Breast epithelium (tissue), 3 donors: ENCODE data around the gene KCNIP1.

Experiments
- CTCF ChIP-seq, 3 donors: fragments of 450-650 bp; IDR thresholded peaks; one replicate each; pipeline ENCODE4 v1.5.1; 2016 to 2017; ENCODE audit warnings: antibody characterized with exemption in 3 of 3, mild to moderate bottlenecking in 3 of 3, moderate library complexity in 3 of 3
- POLR2A ChIP-seq: fragments of 450-650 bp; IDR thresholded peaks from one replicate; pipeline ENCODE4 v1.6.1; 2016; ENCODE audit warnings: antibody characterized with exemption, mild to moderate bottlenecking, moderate library complexity
- POLR2AphosphoS5 ChIP-seq, 3 donors: sonication (generic); formaldehyde crosslinking; IDR thresholded peaks; one replicate each; pipeline ENCODE4 v1.6.1; 2017; ENCODE audit warnings: antibody characterized with exemption in 3 of 3

DNA sequence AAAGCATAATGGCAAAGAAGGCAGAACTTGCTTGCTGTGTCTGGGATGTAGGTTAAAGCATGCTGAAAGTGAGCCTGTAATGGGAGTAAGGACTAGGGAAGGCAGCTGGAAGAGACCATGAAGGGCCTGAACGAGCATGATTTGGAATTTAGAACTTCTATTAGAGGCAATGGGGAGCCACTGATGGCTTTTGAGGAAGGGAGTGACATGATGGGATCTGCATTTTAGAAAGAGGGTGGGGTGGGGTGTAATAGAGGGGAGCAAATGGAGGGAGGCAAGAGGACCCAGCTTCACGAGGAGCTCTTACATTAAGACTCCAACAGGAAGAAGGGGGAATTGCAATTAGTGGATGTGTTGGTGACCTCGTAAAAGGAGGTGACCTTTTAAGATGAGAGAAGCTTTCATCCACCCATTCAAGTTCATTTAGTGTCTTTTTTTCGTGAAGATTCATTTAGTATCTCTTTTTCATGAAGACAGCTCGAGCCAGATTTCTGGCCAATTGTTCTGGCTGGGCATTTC is 266.1 kb downstream of the KCNIP1 start:
- no peak for TF ChIP-seq CTCF (IDR thresholded peaks at IDR 0.05)
- TF ChIP-seq POLR2A, result no peak
- TF ChIP-seq POLR2AphosphoS5 (IDR thresholded peaks at IDR 0.05), result no peak
